Measurements from ENCODE around the gene WDR18. TPM values are rescaled to one million over a fixed set of nuclear protein-coding genes. Genes with fewer than 3 reads are reported as not detected.

WDR18 gene, protein sequence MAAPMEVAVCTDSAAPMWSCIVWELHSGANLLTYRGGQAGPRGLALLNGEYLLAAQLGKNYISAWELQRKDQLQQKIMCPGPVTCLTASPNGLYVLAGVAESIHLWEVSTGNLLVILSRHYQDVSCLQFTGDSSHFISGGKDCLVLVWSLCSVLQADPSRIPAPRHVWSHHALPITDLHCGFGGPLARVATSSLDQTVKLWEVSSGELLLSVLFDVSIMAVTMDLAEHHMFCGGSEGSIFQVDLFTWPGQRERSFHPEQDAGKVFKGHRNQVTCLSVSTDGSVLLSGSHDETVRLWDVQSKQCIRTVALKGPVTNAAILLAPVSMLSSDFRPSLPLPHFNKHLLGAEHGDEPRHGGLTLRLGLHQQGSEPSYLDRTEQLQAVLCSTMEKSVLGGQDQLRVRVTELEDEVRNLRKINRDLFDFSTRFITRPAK
- 49.1 and 54.8 TPM in 2 replicates for total RNA-seq

GRCh38 chr19:984165-984967, at the start of gene WDR18:
Gene WDR18, plus strand, starts transcription at chr19:984345. Its CDS starts 9 bp downstream, at chr19:984354.

DNA sequence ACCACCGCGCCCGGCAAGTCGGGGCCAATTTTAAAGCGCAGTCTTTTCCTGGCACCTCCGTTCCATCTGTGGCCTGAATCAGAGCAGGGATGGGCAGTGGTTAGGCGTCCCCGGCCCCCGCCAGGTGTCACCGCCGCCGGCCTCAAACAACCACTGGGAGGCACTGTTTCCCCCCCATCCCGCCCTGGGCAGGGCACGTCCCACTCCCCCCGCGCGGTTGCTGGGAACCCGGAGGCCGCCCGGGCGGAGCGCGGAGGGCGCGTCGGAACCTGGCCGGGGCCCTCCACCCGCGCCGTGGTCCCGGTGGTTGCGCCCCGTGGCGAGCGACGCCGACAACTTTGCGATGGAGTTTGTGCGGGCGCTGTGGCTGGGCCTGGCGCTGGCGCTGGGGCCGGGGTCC, 15.9 kb downstream of the WDR18 start, which contains the start of gene GRIN3B:
GRIN3B (plus strand) TSS at position 325 of the 400 bp plus-strand sequence; CDS start at position 344, 19 bp downstream.

DNA sequence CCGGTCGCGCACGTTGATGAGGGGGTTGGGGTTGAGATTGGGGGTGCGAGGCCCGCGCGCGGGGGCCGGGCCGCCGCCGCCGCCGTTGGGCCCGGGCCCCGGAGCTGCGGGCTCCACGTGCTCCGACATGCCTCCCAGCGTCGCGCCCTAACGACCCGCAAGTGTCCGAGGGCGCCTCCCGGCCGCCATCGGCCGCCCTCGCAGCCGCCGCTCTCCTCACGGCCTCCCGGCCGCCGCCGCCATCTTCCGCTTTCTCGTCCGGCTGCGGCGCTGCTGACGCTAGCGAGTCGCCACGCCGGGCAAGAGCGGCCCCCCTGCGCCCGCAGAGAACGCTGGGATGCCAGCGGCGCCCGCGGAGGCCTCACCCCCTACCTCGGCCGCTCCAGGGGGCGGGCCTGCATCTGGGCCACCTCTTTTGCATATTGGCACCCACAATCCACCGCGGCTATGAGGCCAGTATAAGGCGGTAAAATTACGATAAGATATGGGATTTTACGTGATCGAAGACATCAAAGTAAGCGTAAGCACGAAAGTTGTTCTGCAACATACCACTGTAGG, 36.8 kb downstream of the WDR18 start, which contains the start of gene TMEM259:
TMEM259 (minus strand) TSS at position 256 of the 558 bp plus-strand sequence; CDS start at position 129, 127 bp downstream.

DNA sequence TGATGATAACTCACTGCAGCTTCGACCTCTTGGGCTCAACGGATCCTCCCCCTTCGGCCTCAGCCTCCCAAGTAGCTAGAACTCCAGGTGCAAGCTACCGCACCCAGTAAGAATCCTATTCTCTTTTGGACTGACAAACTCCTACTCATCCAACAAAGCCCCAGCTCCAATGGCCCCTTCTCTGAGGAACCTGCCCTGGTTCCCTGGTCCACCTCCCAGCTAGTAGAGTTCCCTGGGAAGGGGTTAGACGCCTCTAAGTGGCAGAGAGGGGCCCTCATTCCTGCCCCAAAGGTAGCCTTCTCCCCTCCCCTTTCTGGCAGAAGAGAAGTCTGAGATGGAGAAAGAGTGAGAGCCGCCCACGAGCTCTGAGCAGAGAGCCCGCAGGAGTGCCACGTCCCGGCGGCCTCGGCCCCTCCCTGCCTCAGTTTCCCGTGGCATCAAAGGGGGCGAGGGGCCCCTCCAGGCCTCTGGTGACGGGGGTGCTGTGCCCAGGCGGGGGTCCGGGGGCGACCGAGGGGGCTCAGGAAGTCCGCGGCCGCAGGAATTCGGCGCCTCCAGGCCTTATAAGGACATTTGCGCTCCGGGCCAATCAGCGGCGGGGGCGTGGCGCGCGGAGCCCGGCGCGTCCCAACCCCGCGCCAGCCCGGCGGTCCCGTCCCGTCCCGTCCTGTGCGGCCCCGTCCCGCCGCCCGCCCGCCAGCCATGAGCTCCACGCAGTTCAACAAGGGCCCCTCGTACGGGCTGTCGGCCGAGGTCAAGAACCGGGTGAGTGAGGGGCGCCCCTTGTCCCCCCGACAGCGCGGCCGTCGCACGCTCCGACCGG, 42.0 kb downstream of the WDR18 start, which contains the start of gene CNN2:
CNN2 (plus strand) TSS at position 649 of the 823 bp plus-strand sequence; CDS start at position 703, 54 bp downstream.

GRCh38 chr19:1039646-1040475, 55.7 kb downstream of the WDR18 start, which contains the start of gene ABCA7:
Gene ABCA7, plus strand, starts transcription at chr19:1040107. Its CDS starts 1,255 bp downstream, at chr19:1041362.

Other genes with a start within 250 kb of the WDR18 start
- gene MISP, start 233.2 kb upstream of the WDR18 start, total RNA-seq = 3.2 TPM in 2 replicates
- gene PTBP1, start 186.9 kb upstream of the WDR18 start, total RNA-seq = 297 and 323 TPM in 2 replicates
- gene PLPPR3, start 162.4 kb upstream of the WDR18 start, total RNA-seq = 1.7 and 102 TPM in 2 replicates
- 2.5 TPM in 1 of 2 replicates, not detected in the other for gene AZU1, start 156.5 kb upstream of the WDR18 start, total RNA-seq
- 2.6 TPM in 1 of 2 replicates, not detected in the other for gene PRTN3, start 143.3 kb upstream of the WDR18 start, total RNA-seq
- gene ELANE, start 132.0 kb upstream of the WDR18 start, total RNA-seq = 15.0 TPM in 1 of 2 replicates, not detected in the other
- 0.91 and 262 TPM in 2 replicates for gene CFD, start 124.7 kb upstream of the WDR18 start, total RNA-seq
- gene MED16, start 91.2 kb upstream of the WDR18 start, total RNA-seq = 45.9 and 54.3 TPM in 2 replicates
- gene RNU6-9, start 90.9 kb upstream of the WDR18 start, total RNA-seq = not detected in 2 replicates
- gene R3HDM4, start 71.1 kb upstream of the WDR18 start, total RNA-seq = 51.7 and 56.2 TPM in 2 replicates
- gene KISS1R, start 67.0 kb upstream of the WDR18 start, total RNA-seq = 0.39 TPM in 1 of 2 replicates, not detected in the other
- 12.2 and 14.5 TPM in 2 replicates for gene ARID3A, start 58.3 kb upstream of the WDR18 start, total RNA-seq
- gene GRIN3B, start 16.1 kb downstream of the WDR18 start, total RNA-seq = 1.6 and 2.0 TPM in 2 replicates
- 126 and 158 TPM in 2 replicates for gene TMEM259, start 36.8 kb downstream of the WDR18 start, total RNA-seq
- gene RNU6-2, start 37.2 kb downstream of the WDR18 start, total RNA-seq = not detected in 2 replicates
- gene CNN2, start 42.3 kb downstream of the WDR18 start, total RNA-seq = 265 and 382 TPM in 2 replicates
- gene ABCA7, start 55.8 kb downstream of the WDR18 start, total RNA-seq = 1.9 and 3.3 TPM in 2 replicates
- 3.4 and 4.5 TPM in 2 replicates for gene ARHGAP45, start 82.8 kb downstream of the WDR18 start, total RNA-seq
- gene POLR2E, start 111.0 kb downstream of the WDR18 start, total RNA-seq = 207 and 220 TPM in 2 replicates
- 357 and 567 TPM in 2 replicates for gene GPX4, start 119.6 kb downstream of the WDR18 start, total RNA-seq
- 33.7 and 63.0 TPM in 2 replicates for gene SBNO2, start 189.9 kb downstream of the WDR18 start, total RNA-seq
- 63.7 and 77.8 TPM in 2 replicates for gene STK11, start 221.4 kb downstream of the WDR18 start, total RNA-seq

Measured in epithelial cell of alveolus of lung (primary cell).